SU-DHL-6 (cell line): ENCODE measurements around the gene UROD.

ENCODE experiments used
- EZH2phosphoT487 ChIP-seq: fragments of 200-600 bp; sonication (generic), shearing (Covaris generic); conservative IDR thresholded peaks from 2 replicates; pipeline ENCODE4 v1.6.1; 2018; ENCODE audit warnings: mild to moderate bottlenecking, antibody characterized with exemption, low read length, moderate library complexity, mixed read lengths
- TF ChIP-seq, protein P1 (sequence below): fragments of 200-600 bp; sonication (generic); IDR thresholded peaks from one replicate; pipeline ENCODE4 v1.5.1; 2017; ENCODE audit warnings: antibody characterized with exemption, mild to moderate bottlenecking, low read length, moderate library complexity; ENCODE audit not compliant: insufficient read depth, poor library complexity, severe bottlenecking

DNA sequence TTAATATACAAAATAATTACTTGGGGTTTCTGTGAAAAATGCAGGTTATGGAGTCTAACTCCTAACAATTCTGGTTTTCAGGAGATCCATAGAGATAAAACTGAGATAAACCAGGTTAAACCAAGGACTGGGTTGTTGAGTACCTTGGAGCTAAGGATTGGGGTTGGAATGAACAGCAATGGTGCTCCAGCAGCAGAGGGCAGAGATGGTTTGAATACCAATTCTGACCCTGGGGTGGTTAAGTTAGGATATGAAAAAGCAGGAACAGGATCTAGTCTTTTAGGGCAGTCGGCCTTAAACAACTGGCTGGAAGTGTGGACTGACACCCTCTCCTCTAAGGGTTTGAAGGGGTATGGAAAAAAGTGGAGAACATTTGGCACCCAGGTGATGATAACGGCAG lies 53.0 kb downstream of the UROD start:
- TF ChIP-seq, protein P1, sequence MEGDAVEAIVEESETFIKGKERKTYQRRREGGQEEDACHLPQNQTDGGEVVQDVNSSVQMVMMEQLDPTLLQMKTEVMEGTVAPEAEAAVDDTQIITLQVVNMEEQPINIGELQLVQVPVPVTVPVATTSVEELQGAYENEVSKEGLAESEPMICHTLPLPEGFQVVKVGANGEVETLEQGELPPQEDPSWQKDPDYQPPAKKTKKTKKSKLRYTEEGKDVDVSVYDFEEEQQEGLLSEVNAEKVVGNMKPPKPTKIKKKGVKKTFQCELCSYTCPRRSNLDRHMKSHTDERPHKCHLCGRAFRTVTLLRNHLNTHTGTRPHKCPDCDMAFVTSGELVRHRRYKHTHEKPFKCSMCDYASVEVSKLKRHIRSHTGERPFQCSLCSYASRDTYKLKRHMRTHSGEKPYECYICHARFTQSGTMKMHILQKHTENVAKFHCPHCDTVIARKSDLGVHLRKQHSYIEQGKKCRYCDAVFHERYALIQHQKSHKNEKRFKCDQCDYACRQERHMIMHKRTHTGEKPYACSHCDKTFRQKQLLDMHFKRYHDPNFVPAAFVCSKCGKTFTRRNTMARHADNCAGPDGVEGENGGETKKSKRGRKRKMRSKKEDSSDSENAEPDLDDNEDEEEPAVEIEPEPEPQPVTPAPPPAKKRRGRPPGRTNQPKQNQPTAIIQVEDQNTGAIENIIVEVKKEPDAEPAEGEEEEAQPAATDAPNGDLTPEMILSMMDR: no peak
- TF ChIP-seq EZH2phosphoT487: no peak
